HepG2 (cell line): ENCODE results near the gene FOSL2. TPM values are rescaled to one million over a fixed set of nuclear protein-coding genes. Genes with fewer than 3 reads are reported as not detected.

Experiments used
- ATAD3A ChIP-seq: sonication (generic); formaldehyde crosslinking; IDR thresholded peaks from 2 replicates; pipeline ENCODE4 v1.4.0; 2020; ENCODE audit warnings: missing genetic modification reagents
- DRAP1 ChIP-seq: IDR thresholded peaks from 2 replicates; pipeline ENCODE4 v1.6.1; 2016; ENCODE audit warnings: missing genetic modification reagents, missing compliant biosample characterization
- MZF1 ChIP-seq: sonication (generic); formaldehyde crosslinking; IDR thresholded peaks from 2 replicates; pipeline ENCODE4 v1.8.1; 2023; ENCODE audit warnings: mild to moderate bottlenecking, missing genetic modification reagents, borderline replicate concordance
- NCOA2 ChIP-seq: sonication (generic); formaldehyde crosslinking; IDR thresholded peaks from 2 replicates; pipeline ENCODE4 v1.8.0; 2022; ENCODE audit warnings: inconsistent platforms
- PHF5A ChIP-seq: IDR thresholded peaks from one replicate; pipeline ENCODE4 v1.6.1; 2018; ENCODE audit warnings: low read depth, missing genetic modification reagents; ENCODE audit not compliant: unreplicated experiment
- SALL1 ChIP-seq: sonication (generic); formaldehyde crosslinking; IDR thresholded peaks from 2 replicates; pipeline ENCODE4 v1.8.0; 2022; ENCODE audit warnings: mild to moderate bottlenecking, missing genetic modification reagents
- THAP8 ChIP-seq: sonication (generic); formaldehyde crosslinking; IDR thresholded peaks from 2 replicates; pipeline ENCODE4 v1.5.1; 2020; ENCODE audit warnings: missing genetic modification reagents, mild to moderate bottlenecking, borderline replicate concordance
- ZBTB25 ChIP-seq: IDR thresholded peaks from 2 replicates; pipeline ENCODE4 v1.6.1; 2018; ENCODE audit warnings: missing genetic modification reagents
- ZFYVE20 ChIP-seq: sonication (generic); formaldehyde crosslinking; IDR thresholded peaks from 2 replicates; pipeline ENCODE4 v1.8.0; 2023; ENCODE audit warnings: low read depth, mild to moderate bottlenecking, moderate library complexity, missing genetic modification reagents, borderline replicate concordance
- ZMYM4 ChIP-seq: sonication (generic); formaldehyde crosslinking; IDR thresholded peaks from 2 replicates; pipeline ENCODE4 v1.8.1; 2023; ENCODE audit warnings: mild to moderate bottlenecking, missing genetic modification reagents
- ZNF407 ChIP-seq: sonication (generic); formaldehyde crosslinking; IDR thresholded peaks from one replicate; pipeline ENCODE4 v1.5.1; 2020; ENCODE audit warnings: mild to moderate bottlenecking, missing genetic modification reagents; ENCODE audit errors: not compliant biosample characterization
- ZNF432 ChIP-seq: sonication (generic); formaldehyde crosslinking; IDR thresholded peaks from 2 replicates; pipeline ENCODE4 v1.5.0; 2020; ENCODE audit warnings: missing genetic modification reagents, mild to moderate bottlenecking, borderline replicate concordance
- ZNF468 ChIP-seq: sonication (generic); formaldehyde crosslinking; IDR thresholded peaks from 2 replicates; pipeline ENCODE4 v1.8.0; 2022; ENCODE audit warnings: mild to moderate bottlenecking, moderate library complexity, missing genetic modification reagents
- ZNF558 ChIP-seq: sonication (generic); formaldehyde crosslinking; IDR thresholded peaks from 2 replicates; pipeline ENCODE4 v1.9.0; 2022; ENCODE audit warnings: mild to moderate bottlenecking, missing genetic modification reagents, borderline replicate concordance
- ZNF616 ChIP-seq: sonication (generic); formaldehyde crosslinking; IDR thresholded peaks from 2 replicates; pipeline ENCODE4 v1.5.0; 2020; ENCODE audit warnings: low read depth, mild to moderate bottlenecking, missing genetic modification reagents
- ZNF660 ChIP-seq: sonication (generic); formaldehyde crosslinking; IDR thresholded peaks from 2 replicates; pipeline ENCODE4 v1.5.1; 2020; ENCODE audit warnings: mild to moderate bottlenecking, low read depth, missing genetic modification reagents, borderline replicate concordance
- polyA plus RNA-seq, 8 experiments: library from polyadenylated mRNA; depleted of rRNA in 3 of 8; stranded (reverse) in 7 of 8; unstranded in 1 of 8; fragments of >200 nt; fragmentation: Illumina TruSeq in 4 of 8; extraction: Trizol in 4 of 8; gene quantifications; 2 replicates each; pipeline versions ENCODE4 v1.2.1 to v1.2.3, GENCODE V29; 2011 to 2016; ENCODE audit warnings: low read depth in 4 of 8, missing spikeins in 1 of 8, mixed read lengths in 1 of 8; ENCODE audit not compliant: insufficient read depth in 1 of 8
- total RNA-seq, 5 experiments: library from RNA; depleted of rRNA; stranded (reverse); fragments of >200 nt; fragmentation: Illumina TruSeq; extraction: Trizol; gene quantifications; 2 replicates each; pipeline ENCODE4 v1.2.3, GENCODE V29; 2016; ENCODE audit warnings: low read depth in 1 of 5
- TF ChIP-seq, protein P1 (sequence below): sonication (generic); formaldehyde crosslinking; IDR thresholded peaks from 2 replicates; pipeline ENCODE4 v1.5.1; 2020; ENCODE audit warnings: mild to moderate bottlenecking, missing genetic modification reagents, borderline replicate concordance

The FOSL2 gene
- total and polyA plus RNA-seq, 2 of the 13 experiments (the other 11 are each of a cell fraction or from before 2014, with no cell fraction given) = 3.4 to 18.1 TPM

- TF ChIP-seq NCOA2 (CRISPR knock-in tag) (no peak; the same call in 1 of the 2 replicates), ATAD3A (CRISPR knock-in tag) (no peak), THAP8 (CRISPR knock-in tag) (no peak), ZFYVE20 (CRISPR knock-in tag) (no peak), ZNF558 (CRISPR knock-in tag) (no peak), ZNF660 (CRISPR knock-in tag) (no peak), ZNF468 (CRISPR knock-in tag) (no peak), ZNF616 (CRISPR knock-in tag) (no peak), ZNF407 (CRISPR knock-in tag) (no peak), ZNF432 (CRISPR knock-in tag) (no peak), PHF5A (CRISPR knock-in tag) (no peak), ZBTB25 (CRISPR knock-in tag) (no peak), SALL1 (peak; percentile 37; the same call in 1 of the 2 replicates), ZMYM4 (CRISPR knock-in tag) (no peak), MZF1 (CRISPR knock-in tag) (no peak), DRAP1 (CRISPR knock-in tag) (no peak)
- TF ChIP-seq, protein P1, sequence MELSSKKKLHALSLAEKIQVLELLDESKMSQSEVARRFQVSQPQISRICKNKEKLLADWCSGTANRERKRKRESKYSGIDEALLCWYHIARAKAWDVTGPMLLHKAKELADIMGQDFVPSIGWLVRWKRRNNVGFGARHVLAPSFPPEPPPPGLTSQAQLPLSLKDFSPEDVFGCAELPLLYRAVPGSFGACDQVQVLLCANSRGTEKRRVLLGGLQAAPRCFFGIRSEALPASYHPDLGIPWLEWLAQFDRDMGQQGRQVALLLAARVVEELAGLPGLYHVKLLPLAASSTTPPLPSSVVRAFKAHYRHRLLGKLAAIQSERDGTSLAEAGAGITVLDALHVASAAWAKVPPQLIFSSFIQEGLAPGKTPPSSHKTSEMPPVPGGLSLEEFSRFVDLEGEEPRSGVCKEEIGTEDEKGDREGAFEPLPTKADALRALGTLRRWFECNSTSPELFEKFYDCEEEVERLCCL = no peak
Measured at GRCh38 chr2:28395334-28396061, 2.8 kb downstream of the FOSL2 start (continued).
